ENCODE measurements around the gene XXYLT1.

The XXYLT1 gene

GRCh38 chr3:195265363-195265976 lies 5.5 kb downstream of the XXYLT1 start:
- DNase-seq: no peak

GRCh38 chr3:195263925-195264600 lies 6.9 kb downstream of the XXYLT1 start:
- DNase-seq: no peak

- DNase-seq: no peak
Measured at GRCh38 chr3:195263193-195263924, 7.6 kb downstream of the XXYLT1 start.

GRCh38 chr3:195261925-195262324 lies 9.0 kb downstream of the XXYLT1 start:
- no peak for DNase-seq

- no peak for DNase-seq
Measured at GRCh38 chr3:195260280-195260905, 10.6 kb downstream of the XXYLT1 start.

GRCh38 chr3:195259475-195260279 lies 11.3 kb downstream of the XXYLT1 start:
- peak; percentile 91 for DNase-seq

- DNase-seq: no peak
Measured at GRCh38 chr3:195259154-195259474, 11.8 kb downstream of the XXYLT1 start.

- no peak for DNase-seq
Measured at GRCh38 chr3:195258449-195259153, 12.4 kb downstream of the XXYLT1 start.

GRCh38 chr3:195257454-195258448 lies 13.2 kb downstream of the XXYLT1 start:
- DNase-seq: no peak

- DNase-seq: no peak
Measured at GRCh38 chr3:195256639-195257453, 14.1 kb downstream of the XXYLT1 start.

GRCh38 chr3:195255571-195256501 lies 15.1 kb downstream of the XXYLT1 start:
- no peak for DNase-seq

- no peak for DNase-seq
Measured at GRCh38 chr3:195255176-195255500, 15.8 kb downstream of the XXYLT1 start.

GRCh38 chr3:195254454-195255175 lies 16.3 kb downstream of the XXYLT1 start:
- no peak for DNase-seq

- no peak for DNase-seq
Measured at GRCh38 chr3:195253923-195254432, 17.0 kb downstream of the XXYLT1 start.

- no peak for DNase-seq
Measured at GRCh38 chr3:195251336-195252065, 19.5 kb downstream of the XXYLT1 start.

- no peak for DNase-seq
Measured at GRCh38 chr3:195250473-195251251, 20.3 kb downstream of the XXYLT1 start.
